CD4-positive, alpha-beta T cell treated with Interleukin-6 for 4 hours (primary cell): ENCODE results near the gene SLX9.
"Not testable (repeated sequence)": the region's sequence is repeated elsewhere in the genome, so short reads cannot be mapped to it uniquely, and the experiment has no call there.

ENCODE experiments used
- DNase-seq: peaks from one replicate; pipeline ENCODE4 v3.0.0-alpha.2; 2020; ENCODE audit warnings: mixed read lengths

The SLX9 gene

GRCh38 chr21:44962403-44962966 is 22.7 kb downstream of the SLX9 start:
- no peak for DNase-seq

- no peak for DNase-seq
Measured at GRCh38 chr21:44964381-44964780, 24.6 kb downstream of the SLX9 start.

GRCh38 chr21:44965251-44966022 is 25.6 kb downstream of the SLX9 start:
- peak; percentile 10 for DNase-seq

GRCh38 chr21:44966135-44967081 is 26.6 kb downstream of the SLX9 start:
- DNase-seq = no peak

- no peak for DNase-seq
Measured at GRCh38 chr21:44967082-44968047, 27.5 kb downstream of the SLX9 start.

GRCh38 chr21:44969066-44969670 is 29.3 kb downstream of the SLX9 start:
- no peak for DNase-seq

- DNase-seq = no peak
Measured at GRCh38 chr21:44969931-44970755, 30.3 kb downstream of the SLX9 start.

GRCh38 chr21:44970766-44971671 is 31.2 kb downstream of the SLX9 start:
- DNase-seq = no peak

GRCh38 chr21:44971672-44971995 is 31.8 kb downstream of the SLX9 start:
- DNase-seq = no peak

GRCh38 chr21:44972301-44972814 is 32.5 kb downstream of the SLX9 start:
- DNase-seq = no peak

GRCh38 chr21:44972821-44973220 is 33.0 kb downstream of the SLX9 start:
- DNase-seq = no peak

- no peak for DNase-seq
Measured at GRCh38 chr21:44973598-44973997, 33.8 kb downstream of the SLX9 start.

- DNase-seq = no peak
Measured at GRCh38 chr21:44974676-44975075, 34.8 kb downstream of the SLX9 start.

GRCh38 chr21:44975720-44976555 is 36.1 kb downstream of the SLX9 start:
- DNase-seq = no peak

GRCh38 chr21:44976556-44977393 is 36.9 kb downstream of the SLX9 start:
- not testable (repeated sequence) for DNase-seq

GRCh38 chr21:44977616-44978340 is 37.9 kb downstream of the SLX9 start:
- no peak for DNase-seq
